HCT116 (cell line): ENCODE results near the gene PRPSAP1. TPM values are rescaled to one million over a fixed set of nuclear protein-coding genes. Genes with fewer than 3 reads are reported as not detected.

Experiments
- ATAC-seq: fragments of 200-7000 bp; cut with Tn5 transposase; 2 replicates; pipeline ENCODE4 v1.9.1; 2020; ENCODE audit warnings: mild to moderate bottlenecking, moderate library complexity
- BruUV-seq: library from RNA; stranded (reverse); fragments of 400-500 nt; replicated peaks from 2 replicates; lab custom pipeline; 2021; lab: Mats Ljungman, UMichigan
- CTCF ChIA-PET: fragments of 300-600 bp; sonication (Branson Sonifier 250); formaldehyde crosslinking; loops from one replicate; lab custom pipeline; 2021; ENCODE audit warnings: antibody characterized with exemption; lab: Charles Lee
- POLR2A ChIA-PET: fragments of 300-600, 350-600 bp; sonication (Branson Sonifier 250); formaldehyde crosslinking; loops from one replicate; lab custom pipeline; 2021; ENCODE audit warnings: antibody characterized with exemption; lab: Charles Lee
- RAD21 ChIA-PET, 2 experiments: fragments of 300-600 bp; sonication (Branson Sonifier 250); formaldehyde crosslinking; loops; one replicate each; lab custom pipeline; 2023; ENCODE audit warnings: low total read pairs in 2 of 2; ENCODE audit not compliant: uncharacterized antibody in 2 of 2, unreplicated experiment in 2 of 2, low non-redundant PET in 1 of 2; lab: Charles Lee
- DNase-seq: peaks from one replicate; pipeline ENCODE4 v3.0.0-alpha.2; 2010; ENCODE audit warnings: low read depth, low spot score
- H2AFZ ChIP-seq: fragments of 200-600 bp; shearing (Covaris generic), sonication (generic); 2 replicates; pipeline ENCODE4 v1.6.1; 2017; ENCODE audit warnings: low read depth, mixed run types, mixed read lengths, antibody characterized with exemption, low read length; ENCODE audit not compliant: poor library complexity, severe bottlenecking
- H3K27ac ChIP-seq: 2 replicates; pipeline ENCODE4 v1.5.1; 2012; ENCODE audit warnings: low read depth, low read length
- H3K27me3 ChIP-seq: fragments of 200-600 bp; sonication (generic); 2 replicates; pipeline ENCODE4 v1.6.1; 2016; ENCODE audit warnings: mixed run types, low read length, mixed read lengths; ENCODE audit not compliant: insufficient read depth
- H3K36me3 ChIP-seq, 2 experiments: fragments of 200-500 bp in 1 of 2; fragments of 200-600 bp in 1 of 2; sonication (Bioruptor generic) in 1 of 2; sonication (generic) in 1 of 2; 2 replicates each; pipeline versions ENCODE4 v1.5.1 to v1.6.1; 2014 to 2016; ENCODE audit warnings: low read length in 2 of 2, inconsistent platforms in 1 of 2, mixed read lengths in 1 of 2, mixed run types in 1 of 2; ENCODE audit not compliant: insufficient read depth in 2 of 2, control insufficient read depth in 1 of 2
- H3K4me1 ChIP-seq, 2 experiments: fragments of 200-600 bp in 1 of 2; sonication (generic) in 1 of 2; 2 replicates each; pipeline versions ENCODE4 v1.5.1 to v1.6.1; 2012 to 2017; ENCODE audit warnings: low read length in 2 of 2, inconsistent platforms in 1 of 2, mild to moderate bottlenecking in 1 of 2, mixed read lengths in 1 of 2, mixed run types in 1 of 2, moderate library complexity in 1 of 2; ENCODE audit not compliant: insufficient read depth in 2 of 2, control insufficient read depth in 1 of 2
- H3K4me2 ChIP-seq: fragments of 200-600 bp; sonication (generic); 2 replicates; pipeline ENCODE4 v1.6.1; 2017; ENCODE audit warnings: mixed run types, low read length, mixed read lengths
- H3K4me3 ChIP-seq, 2 experiments: fragments of 200-600 bp in 1 of 2; sonication (generic) in 1 of 2; replicated peaks in 1 of 2; 2 replicates each; pipeline ENCODE4 v1.5.1; 2011 to 2016; ENCODE audit warnings: low read length in 2 of 2, control low read depth in 1 of 2, low read depth in 1 of 2, mild to moderate bottlenecking in 1 of 2, mixed read lengths in 1 of 2, mixed run types in 1 of 2
- H3K79me2 ChIP-seq: fragments of 200-600 bp; sonication (generic); 2 replicates; pipeline ENCODE4 v1.6.1; 2017; ENCODE audit warnings: mild to moderate bottlenecking, mixed run types, low read length, moderate library complexity, mixed read lengths; ENCODE audit not compliant: insufficient read depth
- H3K9ac ChIP-seq: fragments of 200-600 bp; sonication (generic); 2 replicates; pipeline ENCODE4 v1.6.1; 2016; ENCODE audit warnings: low read length, mixed read lengths
- H3K9me2 ChIP-seq: fragments of 200-600 bp; sonication (generic), shearing (Covaris generic); 2 replicates; pipeline ENCODE4 v1.6.1; 2017; ENCODE audit warnings: mixed run types, mild to moderate bottlenecking, moderate library complexity; ENCODE audit not compliant: insufficient read depth
- H3K9me3 ChIP-seq, 2 experiments: fragments of 200-500 bp in 1 of 2; fragments of 200-600 bp in 1 of 2; sonication (Bioruptor generic) in 1 of 2; sonication (generic) in 1 of 2; 2 replicates each; pipeline ENCODE4 v1.6.1; 2014 to 2017; ENCODE audit warnings: low read length in 2 of 2, mixed read lengths in 2 of 2, inconsistent platforms in 1 of 2, low read depth in 1 of 2, mild to moderate bottlenecking in 1 of 2, mixed run types in 1 of 2, moderate library complexity in 1 of 2; ENCODE audit not compliant: control insufficient read depth in 1 of 2, insufficient read depth in 1 of 2
- H4K20me1 ChIP-seq: fragments of 200-600 bp; sonication (generic), shearing (Covaris generic); 2 replicates; pipeline ENCODE4 v1.6.1; 2017; ENCODE audit warnings: mixed run types, mild to moderate bottlenecking, moderate library complexity; ENCODE audit not compliant: insufficient read depth
- CBX3 ChIP-seq: IDR thresholded peaks from 2 replicates; pipeline ENCODE4 v1.6.1; 2012; ENCODE audit warnings: low read depth
- CEBPB ChIP-seq: IDR thresholded peaks from 2 replicates; pipeline ENCODE4 v1.6.1; 2012; ENCODE audit warnings: low read depth
- EZH2phosphoT487 ChIP-seq: fragments of 200-600 bp; IDR thresholded peaks from 2 replicates; pipeline ENCODE4 v1.6.1; 2018; ENCODE audit warnings: antibody characterized with exemption, borderline replicate concordance
- POLR2A ChIP-seq: IDR thresholded peaks from 2 replicates; pipeline ENCODE4 v1.7.0; 2011; ENCODE audit warnings: borderline replicate concordance; ENCODE audit not compliant: insufficient read depth, insufficient read length; ENCODE audit errors: extremely low read depth
- POLR2AphosphoS5 ChIP-seq: IDR thresholded peaks from 2 replicates; pipeline ENCODE4 v1.6.1; 2011; ENCODE audit warnings: mild to moderate bottlenecking, low read depth, low read length, moderate library complexity
- RAD21 ChIP-seq: IDR thresholded peaks from 2 replicates; pipeline ENCODE4 v1.6.1; 2012; ENCODE audit warnings: low read depth, mild to moderate bottlenecking
- SIN3A ChIP-seq: IDR thresholded peaks from 2 replicates; pipeline ENCODE4 v1.6.1; 2012; ENCODE audit warnings: low read depth
- SP1 ChIP-seq: IDR thresholded peaks from 2 replicates; pipeline ENCODE4 v1.6.1; 2012; ENCODE audit warnings: low read depth
- SRF ChIP-seq: IDR thresholded peaks from 2 replicates; pipeline ENCODE4 v1.6.1; 2012; ENCODE audit warnings: low read depth
- intact Hi-C: fragments of 100-400 bp; cut with micrococcal nuclease; formaldehyde crosslinking; loops from 2 replicates; pipeline ENCODE4 v1.10.0; 2022
- total RNA-seq: library from RNA; stranded (reverse); gene quantifications from one replicate; pipeline ENCODE4 v1.2.1, GENCODE V29; 2021; ENCODE audit not compliant: unreplicated experiment
- TF ChIP-seq, protein P1 (sequence below), 3 experiments: fragments of 200-600 bp in 1 of 3; sonication (generic) in 1 of 3; IDR thresholded peaks in 2 of 3; conservative IDR thresholded peaks in 1 of 3; 2 replicates each; pipeline ENCODE4 v1.5.1; 2012 to 2017; ENCODE audit warnings: low read depth in 2 of 3, low read length in 2 of 3, antibody characterized with exemption in 1 of 3, borderline replicate concordance in 1 of 3, control low read depth in 1 of 3, mild to moderate bottlenecking in 1 of 3, mixed read lengths in 1 of 3, mixed run types in 1 of 3, moderate library complexity in 1 of 3; ENCODE audit not compliant: insufficient read depth in 1 of 3
- TF ChIP-seq, protein P2 (sequence below): IDR thresholded peaks from 2 replicates; pipeline ENCODE4 v1.6.1; 2011; ENCODE audit warnings: mild to moderate bottlenecking, low read length, moderate library complexity; ENCODE audit not compliant: insufficient replicate concordance; ENCODE audit errors: extremely low read depth

Gene PRPSAP1
- total RNA-seq, 1 experiment from 2014 or later, result 81.4 TPM

DNA sequence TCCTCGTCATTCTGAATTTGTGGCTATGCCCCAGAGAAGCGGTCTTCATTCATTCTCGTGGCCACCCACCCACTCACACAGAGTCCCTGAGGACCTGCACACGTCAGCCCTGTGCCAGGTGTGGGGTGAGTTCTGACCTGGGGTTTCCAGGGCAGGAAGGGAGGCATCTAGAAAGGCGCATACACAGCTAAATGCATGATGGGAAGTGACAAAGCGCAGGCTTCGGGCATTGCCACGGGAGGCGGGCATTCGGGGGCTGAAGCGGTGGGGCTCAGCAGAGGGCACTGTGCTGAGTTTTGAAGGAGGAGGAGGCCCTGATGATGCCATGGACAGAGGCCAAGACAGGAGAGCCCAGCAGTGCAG is 77.7 kb downstream of the PRPSAP1 start:
- H3K9me2 ChIP-seq, result no peaks in the 10 kb centered on the region
- H3K4me1 ChIP-seq, result peaks cover 0 to 15% of the 10 kb centered on the region in 2 experiments; a peak in 2 of 4 replicates
- no peak overlapping the region for H3K4me2 ChIP-seq
- H3K27ac ChIP-seq, result no peak overlapping the region
- intact Hi-C loops, result loop anchor here (5.0 kb wide), 1 partner anchor 249 kb away; the partner anchor contains the start of gene EVPL
- peaks cover 0 to 3% of the 10 kb centered on the region in 2 experiments; a peak in 1 of 4 replicates for H3K36me3 ChIP-seq
- H3K27me3 ChIP-seq, result no peaks in the 10 kb centered on the region
- H4K20me1 ChIP-seq, result no peaks in the 10 kb centered on the region
- H3K79me2 ChIP-seq, result no peaks in the 10 kb centered on the region
- no peak overlapping the region for H2AFZ ChIP-seq
- TF ChIP-seq, protein P1, sequence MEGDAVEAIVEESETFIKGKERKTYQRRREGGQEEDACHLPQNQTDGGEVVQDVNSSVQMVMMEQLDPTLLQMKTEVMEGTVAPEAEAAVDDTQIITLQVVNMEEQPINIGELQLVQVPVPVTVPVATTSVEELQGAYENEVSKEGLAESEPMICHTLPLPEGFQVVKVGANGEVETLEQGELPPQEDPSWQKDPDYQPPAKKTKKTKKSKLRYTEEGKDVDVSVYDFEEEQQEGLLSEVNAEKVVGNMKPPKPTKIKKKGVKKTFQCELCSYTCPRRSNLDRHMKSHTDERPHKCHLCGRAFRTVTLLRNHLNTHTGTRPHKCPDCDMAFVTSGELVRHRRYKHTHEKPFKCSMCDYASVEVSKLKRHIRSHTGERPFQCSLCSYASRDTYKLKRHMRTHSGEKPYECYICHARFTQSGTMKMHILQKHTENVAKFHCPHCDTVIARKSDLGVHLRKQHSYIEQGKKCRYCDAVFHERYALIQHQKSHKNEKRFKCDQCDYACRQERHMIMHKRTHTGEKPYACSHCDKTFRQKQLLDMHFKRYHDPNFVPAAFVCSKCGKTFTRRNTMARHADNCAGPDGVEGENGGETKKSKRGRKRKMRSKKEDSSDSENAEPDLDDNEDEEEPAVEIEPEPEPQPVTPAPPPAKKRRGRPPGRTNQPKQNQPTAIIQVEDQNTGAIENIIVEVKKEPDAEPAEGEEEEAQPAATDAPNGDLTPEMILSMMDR (IDR thresholded peaks at IDR 0.05 in 2 of 3, conservative IDR thresholded peaks at IDR 0.05 in 1 of 3; ENCODE audit: borderline replicate concordance in 1 of 3, insufficient read depth in 1 of 3, low read depth in 2 of 3, low read length in 2 of 3), result no peak; a peak in 1 of 6 replicates
- TF ChIP-seq, all 23 proteins: peak for 0
- Histone ChIP-seq H3K4me3 (no peak overlapping the region), H3K9me3 (no peaks in the 10 kb centered on the region), H3K9ac (no peak overlapping the region)
- POLR2A ChIA-PET, result no interaction called here
- no peak for DNase-seq
- RAD21 ChIA-PET, result no interaction called here
- no peak for ATAC-seq
- CTCF ChIA-PET, result interaction anchor here (1.0 kb wide), 1 partner anchor 77 kb away, joined by 3 read pairs; no protein-coding TSS in a partner anchor
- BruUV-seq, result no TSS peak

DNA sequence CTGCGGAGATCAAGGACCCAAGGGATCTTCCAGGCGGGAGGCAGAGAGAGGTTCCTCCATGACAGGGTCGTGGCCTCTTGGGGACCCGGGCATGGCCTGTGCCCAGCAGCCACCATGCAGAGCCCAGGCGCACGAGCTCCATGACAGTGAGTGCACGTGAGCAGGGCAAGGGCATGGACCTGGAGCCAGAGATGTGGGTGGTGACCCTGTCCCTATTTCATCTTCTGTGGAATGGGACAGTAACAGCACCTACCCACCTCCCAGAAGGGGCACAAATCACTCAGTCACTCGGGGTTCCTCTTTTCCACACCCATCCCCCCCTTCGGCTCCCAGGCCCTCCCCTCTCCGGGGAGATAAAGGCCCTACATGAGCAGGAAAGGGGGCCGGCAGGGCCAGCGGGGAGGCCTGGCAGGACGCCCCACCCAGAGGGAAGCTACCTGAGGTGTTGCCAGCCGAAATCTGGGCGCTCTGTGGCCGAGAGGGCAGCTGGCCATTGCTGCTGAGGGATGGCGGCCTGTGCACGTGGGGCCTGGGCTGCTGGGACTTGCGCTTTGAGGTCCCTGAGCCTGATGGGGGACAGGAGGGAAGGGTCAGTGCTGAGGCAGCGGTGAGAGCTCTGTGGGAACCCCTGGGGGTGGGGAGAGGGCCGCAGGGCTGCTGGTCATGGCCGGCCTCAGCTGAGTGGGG is 78.2 kb downstream of the PRPSAP1 start:
- Histone ChIP-seq H3K9ac (no peak overlapping the region), H3K4me1 (peaks cover 0 to 15% of the 10 kb centered on the region in 2 experiments; a peak in 2 of 4 replicates), H3K79me2 (no peaks in the 10 kb centered on the region), H3K4me2 (no peak overlapping the region), H3K4me3 (no peak overlapping the region), H4K20me1 (no peaks in the 10 kb centered on the region), H3K36me3 (peaks cover 0 to 7% of the 10 kb centered on the region in 2 experiments; a peak in 1 of 4 replicates), H2AFZ (no peak overlapping the region), H3K9me3 (no peaks in the 10 kb centered on the region), H3K27me3 (no peaks in the 10 kb centered on the region), H3K9me2 (no peaks in the 10 kb centered on the region), H3K27ac (no peak overlapping the region)
- TF ChIP-seq, protein P2, sequence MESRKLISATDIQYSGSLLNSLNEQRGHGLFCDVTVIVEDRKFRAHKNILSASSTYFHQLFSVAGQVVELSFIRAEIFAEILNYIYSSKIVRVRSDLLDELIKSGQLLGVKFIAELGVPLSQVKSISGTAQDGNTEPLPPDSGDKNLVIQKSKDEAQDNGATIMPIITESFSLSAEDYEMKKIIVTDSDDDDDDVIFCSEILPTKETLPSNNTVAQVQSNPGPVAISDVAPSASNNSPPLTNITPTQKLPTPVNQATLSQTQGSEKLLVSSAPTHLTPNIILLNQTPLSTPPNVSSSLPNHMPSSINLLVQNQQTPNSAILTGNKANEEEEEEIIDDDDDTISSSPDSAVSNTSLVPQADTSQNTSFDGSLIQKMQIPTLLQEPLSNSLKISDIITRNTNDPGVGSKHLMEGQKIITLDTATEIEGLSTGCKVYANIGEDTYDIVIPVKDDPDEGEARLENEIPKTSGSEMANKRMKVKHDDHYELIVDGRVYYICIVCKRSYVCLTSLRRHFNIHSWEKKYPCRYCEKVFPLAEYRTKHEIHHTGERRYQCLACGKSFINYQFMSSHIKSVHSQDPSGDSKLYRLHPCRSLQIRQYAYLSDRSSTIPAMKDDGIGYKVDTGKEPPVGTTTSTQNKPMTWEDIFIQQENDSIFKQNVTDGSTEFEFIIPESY, result no peak
- TF ChIP-seq SRF, result no peak
- no peak for TF ChIP-seq POLR2A
- TF ChIP-seq POLR2AphosphoS5, result no peak
- no peak for TF ChIP-seq RAD21
- TF ChIP-seq CEBPB, result no peak
- no peak for TF ChIP-seq EZH2phosphoT487
- TF ChIP-seq SIN3A, result no peak
- no peak for TF ChIP-seq SP1
- TF ChIP-seq, protein P1 (IDR thresholded peaks at IDR 0.05 in 2 of 3, conservative IDR thresholded peaks at IDR 0.05 in 1 of 3; ENCODE audit: borderline replicate concordance in 1 of 3, insufficient read depth in 1 of 3, low read depth in 2 of 3, low read length in 2 of 3), result no peak
- no peak for TF ChIP-seq CBX3
- RAD21 ChIA-PET, result no interaction called here
- BruUV-seq, result no TSS peak
- POLR2A ChIA-PET, result no interaction called here
- intact Hi-C loops, result loop anchor here (5.0 kb wide), 1 partner anchor 248 kb away; the partner anchor contains the start of gene EVPL
- CTCF ChIA-PET, result interaction anchor here (1.0 kb wide), 1 partner anchor 77 kb away, joined by 3 read pairs; no protein-coding TSS in a partner anchor
- DNase-seq, result no peak
- no peak for ATAC-seq
